ENCODE results near the gene ITGA4. TPM values are rescaled to one million over a fixed set of nuclear protein-coding genes. Genes with fewer than 3 reads are reported as not detected.

ITGA4 gene
- total and polyA plus RNA-seq, 7 donors, result 1.8 to 15.6 (median 11.4) TPM

DNA sequence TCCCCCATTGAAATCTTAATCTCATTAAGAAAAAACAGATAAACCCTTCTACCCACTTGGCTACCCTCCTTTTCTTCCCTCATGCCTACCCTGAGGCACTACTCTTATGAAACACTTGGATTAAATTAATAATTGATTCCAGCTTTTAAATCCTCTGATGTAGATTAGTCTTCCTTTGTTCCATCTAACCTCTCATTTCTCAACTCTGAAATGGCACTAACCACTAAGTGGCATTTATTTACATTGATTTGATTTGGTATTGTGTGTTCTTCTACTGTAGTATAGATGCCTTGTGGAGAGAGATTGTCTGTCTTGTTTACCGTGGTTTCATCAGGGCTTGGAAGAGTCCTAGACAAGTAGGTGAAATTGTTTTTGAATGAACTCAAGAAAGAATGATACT, 26.7 kb downstream of the ITGA4 start:
- no peak for DNase-seq
- intact Hi-C loops (cut with DNase I), result no loop called here
- WGBS, 2 donors, result 95 to 97% methylated on average over 1 of the region's 1 CpG

GRCh38 chr2:181484851-181485637, 27.9 kb downstream of the ITGA4 start:
- no peak for TF ChIP-seq EP300 (IDR thresholded peaks at IDR 0.05)
- TF ChIP-seq, protein P1, sequence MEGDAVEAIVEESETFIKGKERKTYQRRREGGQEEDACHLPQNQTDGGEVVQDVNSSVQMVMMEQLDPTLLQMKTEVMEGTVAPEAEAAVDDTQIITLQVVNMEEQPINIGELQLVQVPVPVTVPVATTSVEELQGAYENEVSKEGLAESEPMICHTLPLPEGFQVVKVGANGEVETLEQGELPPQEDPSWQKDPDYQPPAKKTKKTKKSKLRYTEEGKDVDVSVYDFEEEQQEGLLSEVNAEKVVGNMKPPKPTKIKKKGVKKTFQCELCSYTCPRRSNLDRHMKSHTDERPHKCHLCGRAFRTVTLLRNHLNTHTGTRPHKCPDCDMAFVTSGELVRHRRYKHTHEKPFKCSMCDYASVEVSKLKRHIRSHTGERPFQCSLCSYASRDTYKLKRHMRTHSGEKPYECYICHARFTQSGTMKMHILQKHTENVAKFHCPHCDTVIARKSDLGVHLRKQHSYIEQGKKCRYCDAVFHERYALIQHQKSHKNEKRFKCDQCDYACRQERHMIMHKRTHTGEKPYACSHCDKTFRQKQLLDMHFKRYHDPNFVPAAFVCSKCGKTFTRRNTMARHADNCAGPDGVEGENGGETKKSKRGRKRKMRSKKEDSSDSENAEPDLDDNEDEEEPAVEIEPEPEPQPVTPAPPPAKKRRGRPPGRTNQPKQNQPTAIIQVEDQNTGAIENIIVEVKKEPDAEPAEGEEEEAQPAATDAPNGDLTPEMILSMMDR (IDR thresholded peaks at IDR 0.05), result no peak
- TF ChIP-seq POLR2AphosphoS5 (IDR thresholded peaks at IDR 0.05), result no peak
- no peak for TF ChIP-seq POLR2A (IDR thresholded peaks at IDR 0.05)
- Histone ChIP-seq H3K27me3 (no peaks in the 10 kb centered on the region), H3K4me1 (no peaks in the 10 kb centered on the region), H3K4me3 (no peak overlapping the region), H3K36me3 (no peaks in the 10 kb centered on the region), H3K27ac (no peak overlapping the region), H3K9me3 (no peaks in the 10 kb centered on the region)
- WGBS, 2 donors, result 63 to 79% methylated on average over 5 of the region's 5 CpGs
- intact Hi-C loops (cut with DNase I), result no loop called here
- no peak for DNase-seq

More for the DNA sequence above, 26.7 kb downstream of the ITGA4 start:
- no peaks in the 10 kb centered on the region for H3K27me3 ChIP-seq
- H3K4me3 ChIP-seq, result no peak overlapping the region
- no peak overlapping the region for H3K27ac ChIP-seq
- H3K4me1 ChIP-seq, result no peaks in the 10 kb centered on the region
- H3K9me3 ChIP-seq, result no peaks in the 10 kb centered on the region
- TF ChIP-seq POLR2AphosphoS5 (IDR thresholded peaks at IDR 0.05), result no peak
- TF ChIP-seq EP300 (IDR thresholded peaks at IDR 0.05), result no peak
- no peak for TF ChIP-seq POLR2A (IDR thresholded peaks at IDR 0.05)
- TF ChIP-seq, protein P1 (IDR thresholded peaks at IDR 0.05), result no peak
- H3K36me3 ChIP-seq, result no peaks in the 10 kb centered on the region

DNA sequence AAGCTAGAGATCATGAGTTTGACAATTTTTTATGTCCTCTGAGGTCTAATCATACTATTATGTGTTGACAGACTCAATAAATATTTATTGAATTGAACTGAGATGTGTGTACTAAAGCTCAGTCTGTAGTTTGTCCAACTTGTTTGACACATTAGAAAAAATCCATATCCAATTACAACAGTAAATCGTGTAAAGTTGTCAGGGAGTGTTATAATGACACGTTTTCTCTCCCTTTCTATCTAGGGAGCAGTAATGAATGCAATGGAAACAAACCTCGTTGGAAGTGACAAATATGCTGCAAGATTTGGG, 28.4 kb downstream of the ITGA4 start:
- DNase-seq, result no peak
- no peaks in the 10 kb centered on the region for H3K4me1 ChIP-seq
- intact Hi-C loops (cut with DNase I), result no loop called here
- TF ChIP-seq POLR2AphosphoS5 (IDR thresholded peaks at IDR 0.05) (no peak), POLR2A (IDR thresholded peaks at IDR 0.05) (no peak)
- TF ChIP-seq, protein P1 (IDR thresholded peaks at IDR 0.05), result no peak
- H3K36me3 ChIP-seq, result no peaks in the 10 kb centered on the region
- no peak overlapping the region for H3K27ac ChIP-seq
- H3K4me3 ChIP-seq, result no peak overlapping the region
- 33 to 54% methylated on average over 3 of the region's 3 CpGs for WGBS, 2 donors
- H3K27me3 ChIP-seq, result no peaks in the 10 kb centered on the region
- no peaks in the 10 kb centered on the region for H3K9me3 ChIP-seq

GRCh38 chr2:181499231-181499630, 42.0 kb downstream of the ITGA4 start:
- Histone ChIP-seq H3K36me3 (no peaks in the 10 kb centered on the region), H3K27me3 (no peaks in the 10 kb centered on the region), H3K4me1 (no peaks in the 10 kb centered on the region), H3K27ac (no peak overlapping the region), H3K9me3 (no peaks in the 10 kb centered on the region), H3K4me3 (no peak overlapping the region)
- WGBS, 2 donors, result 82 to 91% methylated on average over 4 of the region's 4 CpGs
- no peak for DNase-seq
- TF ChIP-seq, protein P1 (IDR thresholded peaks at IDR 0.05), result no peak
- intact Hi-C loops (cut with DNase I), result no loop called here

GRCh38 chr2:181500201-181500600, 43.0 kb downstream of the ITGA4 start:
- H3K27me3 ChIP-seq, result no peaks in the 10 kb centered on the region
- TF ChIP-seq EP300 (IDR thresholded peaks at IDR 0.05), result no peak
- TF ChIP-seq, protein P1 (IDR thresholded peaks at IDR 0.05), result no peak
- H3K9me3 ChIP-seq, result no peaks in the 10 kb centered on the region
- no peak overlapping the region for H3K27ac ChIP-seq
- intact Hi-C loops (cut with DNase I), result no loop called here
- 87 to 93% methylated on average over 4 of the region's 4 CpGs for WGBS, 2 donors
- no peaks in the 10 kb centered on the region for H3K4me1 ChIP-seq
- no peak overlapping the region for H3K4me3 ChIP-seq
- H3K36me3 ChIP-seq, result no peaks in the 10 kb centered on the region
- no peak for DNase-seq

Measured in sigmoid colon (tissue), 7 donors.